ENCODE measurements around the gene SPRYD3.
A peak's percentile ranks its signal among the peaks of the same experiment; 100 is the strongest.

Gene SPRYD3

DNA sequence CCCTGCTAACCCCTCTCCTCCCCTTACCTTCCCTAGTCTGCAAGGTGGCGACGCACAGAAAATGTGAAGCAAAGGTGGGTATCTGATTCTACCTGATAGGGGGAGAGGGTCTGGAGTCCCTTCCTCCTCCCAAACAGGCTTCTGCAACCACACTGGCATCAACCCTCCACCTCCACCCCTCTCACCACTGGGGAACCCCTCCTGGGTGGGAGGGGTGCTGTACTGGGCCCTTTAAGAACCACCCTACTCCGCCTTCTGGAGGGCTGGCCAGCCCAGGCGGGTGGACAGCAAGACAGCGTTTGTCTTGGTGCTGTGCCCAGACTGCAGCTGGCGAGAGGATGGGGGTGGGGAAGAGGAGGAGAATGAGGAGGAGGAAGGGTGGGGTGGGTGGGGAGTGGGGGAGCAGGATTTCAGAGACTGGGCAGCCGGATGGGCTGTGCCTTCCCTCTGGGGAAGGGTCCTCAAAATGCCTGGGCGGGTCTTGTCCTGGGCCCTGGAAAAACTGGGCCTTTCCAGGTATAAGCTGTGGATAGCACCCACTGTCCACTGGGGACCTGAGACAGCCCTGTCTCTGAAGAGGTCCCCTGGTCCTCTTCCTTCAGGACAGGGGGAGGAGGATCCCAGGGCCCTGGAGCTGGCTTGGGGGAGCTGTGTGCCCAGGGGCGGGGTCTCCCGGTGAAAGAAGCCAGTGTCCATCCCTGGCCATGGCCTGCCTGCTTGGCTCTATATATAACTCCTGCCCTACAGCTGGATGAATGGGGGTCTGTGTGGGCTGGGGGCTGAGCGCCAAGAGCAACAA is 26.6 kb downstream of the SPRYD3 start:
- no peaks in the 10 kb centered on the region for H3K9me3 Mint-ChIP-seq
- H3K4me3 Mint-ChIP-seq = no peak overlapping the region
- H3K27me3 Mint-ChIP-seq = no peaks in the 10 kb centered on the region
- no peaks in the 10 kb centered on the region for H3K36me3 Mint-ChIP-seq
- H3K4me1 Mint-ChIP-seq = peaks cover 23% of the 10 kb centered on the region
- H3K27ac Mint-ChIP-seq = no peak overlapping the region

GRCh38 chr12:53051881-53052412 is 27.2 kb downstream of the SPRYD3 start:
- Mint-ChIP-seq H3K36me3 (no peaks in the 10 kb centered on the region), H3K4me1 (peaks cover 23% of the 10 kb centered on the region), H3K27ac (no peak overlapping the region), H3K27me3 (no peaks in the 10 kb centered on the region), H3K9me3 (no peaks in the 10 kb centered on the region), H3K4me3 (no peak overlapping the region)

GRCh38 chr12:53051058-53051880 is 27.9 kb downstream of the SPRYD3 start:
- H3K36me3 Mint-ChIP-seq = no peaks in the 10 kb centered on the region
- H3K4me3 Mint-ChIP-seq = no peak overlapping the region
- peaks cover 27% of the 10 kb centered on the region for H3K4me1 Mint-ChIP-seq

DNA sequence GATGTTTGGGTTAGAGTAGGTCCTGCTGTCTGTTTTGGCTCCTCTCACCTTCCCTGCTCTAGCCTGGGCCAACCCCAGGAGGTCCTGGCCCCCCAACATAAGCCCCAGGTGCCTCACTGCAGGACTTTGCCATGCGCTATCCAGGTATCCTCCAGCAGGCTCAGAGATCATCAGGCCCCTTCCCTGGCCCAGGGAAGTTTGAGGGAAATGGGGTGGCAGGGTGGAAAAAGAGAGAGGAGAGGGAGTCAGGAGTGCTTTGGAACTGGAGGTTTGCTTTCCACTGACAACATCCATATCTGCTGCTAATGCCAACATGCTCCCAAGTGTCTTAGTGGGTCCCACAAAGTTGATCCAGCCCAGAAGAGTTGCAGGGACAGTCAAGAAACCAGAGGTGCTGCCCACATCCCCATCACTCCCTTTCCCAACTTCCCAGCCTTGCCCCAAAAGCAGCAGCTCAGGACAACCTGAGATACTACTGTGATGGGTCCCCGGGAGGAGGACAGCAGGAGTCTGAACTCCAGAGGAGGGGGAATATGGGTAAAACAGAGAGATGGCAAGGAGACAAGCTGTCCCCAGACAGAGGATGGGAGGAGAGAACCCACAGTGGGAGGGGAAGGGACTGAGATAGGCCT is 28.6 kb downstream of the SPRYD3 start:
- no peak overlapping the region for H3K27ac Mint-ChIP-seq
- H3K27me3 Mint-ChIP-seq = no peaks in the 10 kb centered on the region
- H3K4me3 Mint-ChIP-seq = no peak overlapping the region
- H3K4me1 Mint-ChIP-seq = peaks cover 32% of the 10 kb centered on the region
- no peaks in the 10 kb centered on the region for H3K36me3 Mint-ChIP-seq
- no peaks in the 10 kb centered on the region for H3K9me3 Mint-ChIP-seq

More at GRCh38 chr12:53051058-53051880, 27.9 kb downstream of the SPRYD3 start:
- H3K27me3 Mint-ChIP-seq = no peaks in the 10 kb centered on the region
- H3K27ac Mint-ChIP-seq = no peak overlapping the region
- H3K9me3 Mint-ChIP-seq = no peaks in the 10 kb centered on the region

- Mint-ChIP-seq H3K4me1 (peaks cover 29% of the 10 kb centered on the region), H3K36me3 (no peaks in the 10 kb centered on the region), H3K27me3 (no peaks in the 10 kb centered on the region), H3K27ac (peak within 1 kb of the TSS; percentile 51), H3K9me3 (no peaks in the 10 kb centered on the region), H3K4me3 (no peak within 1 kb of the TSS)
Observed at GRCh38 chr12:53049571-53050318, 29.4 kb downstream of the SPRYD3 start, which contains the start of gene TNS2. Gene TNS2 (plus strand): TSS chr12:53050065. CDS start chr12:53050186, 121 bp downstream.

GRCh38 chr12:53048780-53049401 is 30.3 kb downstream of the SPRYD3 start:
- H3K4me3 Mint-ChIP-seq = no peak overlapping the region
- peaks cover 25% of the 10 kb centered on the region for H3K4me1 Mint-ChIP-seq
- H3K27me3 Mint-ChIP-seq = no peaks in the 10 kb centered on the region
- no peaks in the 10 kb centered on the region for H3K9me3 Mint-ChIP-seq
- peak overlapping the region; percentile 46 for H3K27ac Mint-ChIP-seq
- H3K36me3 Mint-ChIP-seq = no peaks in the 10 kb centered on the region

DNA sequence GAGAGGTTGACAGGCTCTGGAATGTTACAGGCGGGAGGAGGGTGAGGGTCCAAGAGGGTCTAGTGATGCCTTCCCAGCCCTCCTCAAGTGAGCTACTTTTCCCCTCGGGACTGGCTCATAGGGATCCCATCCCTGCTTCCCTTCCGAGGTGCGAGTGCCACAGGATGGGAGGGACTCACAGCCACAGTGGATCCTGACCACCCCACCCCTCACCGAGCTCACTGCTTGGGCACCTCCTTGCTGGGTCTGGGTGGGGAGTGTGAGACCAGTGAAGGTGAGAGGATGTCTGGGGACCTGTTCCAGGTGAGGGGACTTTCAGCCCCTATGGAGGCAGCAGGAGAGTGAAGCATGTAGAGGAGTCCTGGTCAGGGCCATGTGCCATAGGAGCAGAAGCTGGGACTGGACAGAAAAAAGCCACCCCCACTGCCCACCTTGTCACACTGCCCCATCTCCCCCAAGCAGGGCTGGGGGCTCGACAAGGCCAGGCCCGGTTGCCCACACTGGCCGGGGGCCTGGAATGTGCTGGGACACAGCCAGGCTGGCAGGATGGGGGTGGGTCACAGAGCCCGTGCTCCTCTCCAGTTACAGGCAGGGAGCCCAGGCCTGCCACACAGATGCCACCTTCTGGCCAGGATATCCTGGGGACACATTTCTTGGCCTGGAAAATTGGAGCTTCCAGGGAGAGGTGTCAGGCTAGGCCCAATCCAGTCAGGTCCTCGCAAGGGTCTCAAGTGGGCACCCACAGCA is 31.0 kb downstream of the SPRYD3 start:
- no peaks in the 10 kb centered on the region for H3K9me3 Mint-ChIP-seq
- H3K4me1 Mint-ChIP-seq = peaks cover 22% of the 10 kb centered on the region
- peak overlapping the region; percentile 46 for H3K27ac Mint-ChIP-seq

DNA sequence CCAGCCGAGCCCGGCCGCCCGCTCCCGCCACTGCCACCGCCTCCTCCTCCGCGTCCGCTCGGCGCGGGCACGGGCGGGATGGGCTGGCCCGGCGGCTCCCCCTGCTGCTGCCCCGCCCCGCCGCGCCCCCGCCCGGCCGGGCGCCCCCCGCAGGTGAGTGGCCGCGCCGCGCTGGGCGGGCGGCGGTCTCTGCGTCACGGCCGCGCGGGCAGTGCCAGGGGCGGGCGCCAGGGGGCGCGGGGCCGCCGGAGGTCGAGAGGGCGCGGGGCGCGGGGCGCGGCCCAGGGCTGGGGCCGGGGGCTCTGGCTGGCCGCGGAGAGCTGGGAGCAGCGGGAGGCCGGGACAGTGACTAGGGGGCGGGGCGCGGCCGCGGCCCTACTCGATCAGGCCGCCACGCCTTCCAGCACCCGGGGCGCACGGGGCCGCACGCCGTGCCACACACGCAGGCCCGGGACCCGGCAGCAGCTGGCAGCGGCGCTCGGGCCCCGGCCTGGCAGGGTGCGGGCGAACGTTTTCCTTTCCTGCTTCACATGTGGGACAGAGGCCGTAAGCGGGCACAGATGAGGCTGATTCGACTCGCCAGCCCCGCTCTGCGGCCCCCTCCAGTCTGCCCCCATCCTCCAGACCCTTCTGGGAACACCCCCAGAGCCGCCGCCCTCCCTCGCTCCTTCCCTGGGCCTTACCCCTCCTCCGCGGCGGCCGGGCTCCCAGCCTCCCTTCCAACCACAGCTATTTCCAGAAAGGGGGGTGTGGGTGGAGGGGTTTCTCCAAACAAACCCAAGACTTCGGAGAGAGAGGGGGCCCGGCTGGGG is 31.8 kb downstream of the SPRYD3 start:
- no peak overlapping the region for H3K27ac Mint-ChIP-seq

More for the DNA sequence above, 31.0 kb downstream of the SPRYD3 start:
- Mint-ChIP-seq H3K27me3 (no peaks in the 10 kb centered on the region), H3K4me3 (peak overlapping the region; percentile 42), H3K36me3 (no peaks in the 10 kb centered on the region)

DNA sequence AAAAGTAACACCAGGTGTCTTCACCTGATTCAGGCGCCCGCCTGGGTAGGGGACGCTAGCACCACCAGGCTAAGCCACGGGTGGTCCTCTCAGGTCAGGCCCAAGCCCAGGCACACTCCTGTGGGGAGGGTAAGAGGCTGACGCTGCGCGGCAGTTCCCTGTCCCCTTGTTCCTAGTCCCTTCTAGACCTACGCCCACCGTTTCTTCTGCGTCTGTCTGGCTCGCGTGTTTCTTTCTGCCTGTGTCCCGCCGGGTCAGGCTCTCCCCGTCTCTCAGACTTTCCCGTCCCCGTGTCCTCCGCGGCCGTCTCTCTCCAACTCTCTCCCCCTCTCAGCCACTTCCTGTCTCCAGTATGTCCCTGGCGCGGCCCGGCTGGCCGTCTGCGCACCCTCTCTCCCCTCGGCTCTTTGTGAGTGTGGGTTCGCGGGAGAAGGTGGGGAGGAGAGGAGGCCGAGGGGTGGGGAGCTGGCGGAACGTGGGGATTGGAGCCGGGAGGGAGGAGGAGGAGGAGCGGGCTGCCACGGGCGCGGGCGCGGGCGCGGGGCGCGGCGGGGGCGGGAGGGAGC is 32.5 kb downstream of the SPRYD3 start:
- H3K36me3 Mint-ChIP-seq = no peaks in the 10 kb centered on the region
- H3K27ac Mint-ChIP-seq = peak overlapping the region; percentile 79
- peaks cover 22% of the 10 kb centered on the region for H3K4me1 Mint-ChIP-seq
- H3K27me3 Mint-ChIP-seq = no peaks in the 10 kb centered on the region
- H3K9me3 Mint-ChIP-seq = no peaks in the 10 kb centered on the region
- peak overlapping the region; percentile 94 for H3K4me3 Mint-ChIP-seq

More for the DNA sequence above, 31.8 kb downstream of the SPRYD3 start:
- Mint-ChIP-seq H3K4me3 (peak overlapping the region; percentile 42), H3K4me1 (peaks cover 22% of the 10 kb centered on the region), H3K9me3 (no peaks in the 10 kb centered on the region), H3K36me3 (no peaks in the 10 kb centered on the region), H3K27me3 (no peaks in the 10 kb centered on the region)

GRCh38 chr12:53045696-53046045 is 33.5 kb downstream of the SPRYD3 start:
- Mint-ChIP-seq H3K4me3 (peak overlapping the region; percentile 94), H3K9me3 (no peaks in the 10 kb centered on the region), H3K4me1 (peaks cover 22% of the 10 kb centered on the region), H3K36me3 (no peaks in the 10 kb centered on the region), H3K27me3 (no peaks in the 10 kb centered on the region), H3K27ac (no peak overlapping the region)

DNA sequence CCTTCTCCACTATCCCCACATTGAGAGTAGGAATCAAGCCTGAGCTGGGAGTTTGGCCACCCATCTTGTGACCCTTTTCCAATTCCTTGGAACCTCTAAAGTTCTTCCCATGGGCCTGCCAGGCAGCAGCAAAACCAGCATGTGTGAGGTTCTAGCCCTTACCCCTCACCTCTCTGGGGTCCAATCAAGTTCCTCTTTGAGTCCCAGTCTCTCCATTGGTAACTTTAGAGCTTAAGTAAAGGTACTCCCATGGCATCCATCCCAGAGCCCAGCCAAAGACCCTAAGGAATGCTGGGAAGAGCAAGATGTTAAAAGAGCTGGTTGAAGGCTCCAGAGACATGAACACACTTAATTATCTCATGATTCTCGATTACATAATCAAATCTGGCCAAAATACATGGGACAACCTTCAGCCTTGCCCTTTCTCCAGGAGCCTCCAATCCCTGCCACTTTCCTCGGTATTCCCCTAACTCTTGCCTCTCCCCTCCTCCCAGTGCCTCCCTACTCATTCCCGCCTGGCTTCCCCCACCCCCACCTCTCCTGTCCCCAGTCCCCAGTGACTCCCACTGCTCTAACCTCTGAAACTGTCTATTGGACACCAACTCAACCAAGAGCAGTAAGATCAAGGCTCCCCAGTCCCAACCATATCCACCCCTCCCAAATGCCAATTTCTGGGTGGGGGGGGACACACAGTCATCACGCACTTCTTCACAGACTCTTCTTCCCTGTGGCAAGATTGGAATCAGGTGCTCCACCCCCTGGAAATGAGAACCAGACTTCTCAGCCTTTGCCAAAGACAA is 34.1 kb downstream of the SPRYD3 start:
- H3K4me3 Mint-ChIP-seq = peak overlapping the region; percentile 47
- H3K4me1 Mint-ChIP-seq = peaks cover 22% of the 10 kb centered on the region
- H3K27me3 Mint-ChIP-seq = no peaks in the 10 kb centered on the region
- H3K9me3 Mint-ChIP-seq = no peaks in the 10 kb centered on the region
- no peaks in the 10 kb centered on the region for H3K36me3 Mint-ChIP-seq
- no peak overlapping the region for H3K27ac Mint-ChIP-seq

DNA sequence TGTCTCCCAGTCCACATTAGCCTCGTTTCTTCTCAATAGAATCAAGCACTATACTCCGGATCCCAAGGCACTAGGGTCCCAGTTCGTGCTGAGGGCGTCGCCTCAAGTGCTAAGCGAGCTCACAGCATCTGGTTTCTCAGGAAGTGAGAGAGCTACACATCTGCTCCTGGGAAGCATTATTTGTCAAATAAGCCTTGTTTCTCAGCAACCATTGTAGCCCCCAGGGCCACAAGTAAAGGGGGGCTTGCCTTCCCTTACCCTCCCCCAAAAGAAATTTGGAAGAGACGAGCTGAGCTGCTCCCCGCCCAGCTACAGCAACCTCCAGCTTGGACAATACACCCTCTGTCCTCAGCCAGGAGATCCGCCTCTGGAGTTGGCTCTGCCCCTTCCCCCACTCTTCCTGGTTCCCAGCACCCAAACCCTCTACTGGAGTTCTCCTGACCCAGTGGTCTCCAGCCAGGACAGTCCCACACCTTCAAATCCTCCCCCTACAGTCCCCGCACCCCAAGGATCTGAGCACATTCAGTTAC is 35.1 kb downstream of the SPRYD3 start:
- H3K36me3 Mint-ChIP-seq = peaks cover 2% of the 10 kb centered on the region
- no peaks in the 10 kb centered on the region for H3K27me3 Mint-ChIP-seq
- H3K27ac Mint-ChIP-seq = no peak overlapping the region
- H3K4me3 Mint-ChIP-seq = no peak overlapping the region
- peaks cover 20% of the 10 kb centered on the region for H3K4me1 Mint-ChIP-seq
- H3K9me3 Mint-ChIP-seq = no peaks in the 10 kb centered on the region

Data from activated naive CD4-positive, alpha-beta T cell treated with anti-CD3 and anti-CD28 coated beads, Interleukin-2, amount 50 U/mL, for 24 hours (primary cell).